Osteoblast (primary cell): ENCODE data around the gene WSB1. TPM values are rescaled to one million over a fixed set of nuclear protein-coding genes. Genes with fewer than 3 reads are reported as not detected.

Source experiments
- DNase-seq: peaks from one replicate; pipeline ENCODE4 v3.0.0; 2011; ENCODE audit warnings: low spot score, mixed read lengths; ENCODE audit not compliant: insufficient read length; ENCODE audit errors: missing footprints
- H2AFZ ChIP-seq: 2 replicates; pipeline ENCODE4 v1.6.0; 2011; ENCODE audit warnings: mild to moderate bottlenecking, low read length
- H3K27ac ChIP-seq: 2 replicates; pipeline ENCODE4 v1.5.1; 2011; ENCODE audit warnings: mild to moderate bottlenecking, low read depth, low read length, moderate library complexity
- H3K27me3 ChIP-seq: 2 replicates; pipeline ENCODE4 v1.6.0; 2012; ENCODE audit warnings: mild to moderate bottlenecking, control low read depth, inconsistent platforms, low read length, moderate library complexity; ENCODE audit not compliant: insufficient read depth
- H3K36me3 ChIP-seq: 2 replicates; pipeline ENCODE4 v1.5.1; 2011; ENCODE audit warnings: mild to moderate bottlenecking, low read length, control low read depth, moderate library complexity; ENCODE audit not compliant: insufficient read depth
- H3K4me1 ChIP-seq: 2 replicates; pipeline ENCODE4 v1.5.1; 2011; ENCODE audit warnings: mild to moderate bottlenecking, low read length, control low read depth, moderate library complexity; ENCODE audit not compliant: insufficient read depth
- H3K4me2 ChIP-seq: 2 replicates; pipeline ENCODE4 v1.6.0; 2011; ENCODE audit warnings: mild to moderate bottlenecking, low read length; ENCODE audit not compliant: insufficient read depth
- H3K4me3 ChIP-seq: fragments of 200-600 bp; sonication (generic); 3 replicates; pipeline ENCODE4 v1.5.1; 2012; ENCODE audit warnings: mild to moderate bottlenecking, low read length, inconsistent platforms; ENCODE audit not compliant: insufficient read depth
- H3K79me2 ChIP-seq: 2 replicates; pipeline ENCODE4 v1.6.0; 2012; ENCODE audit warnings: mild to moderate bottlenecking, low read length, control low read depth, inconsistent platforms; ENCODE audit not compliant: insufficient read depth
- H3K9me3 ChIP-seq: 2 replicates; pipeline ENCODE4 v1.5.1; 2011; ENCODE audit warnings: low read depth, low read length, control low read depth
- H4K20me1 ChIP-seq: 2 replicates; pipeline ENCODE4 v1.6.0; 2012; ENCODE audit warnings: mild to moderate bottlenecking, low read length, control low read depth; ENCODE audit not compliant: insufficient read depth
- CTCF ChIP-seq: IDR thresholded peaks from 2 replicates; pipeline ENCODE4 v1.5.1; 2011; ENCODE audit warnings: mild to moderate bottlenecking, low read depth, low read length, moderate library complexity; ENCODE audit errors: extremely low read depth
- total RNA-seq: library from RNA; depleted of rRNA; stranded (reverse); fragments of >200 nt; gene quantifications from 2 replicates; pipeline ENCODE4 v1.2.3, GENCODE V29; 2012

WSB1 gene
- total RNA-seq, 1 donor, result 177 TPM

GRCh38 chr17:27318633-27319032, 24.7 kb downstream of the WSB1 start:
- no peaks in the 10 kb centered on the region for H3K9me3 ChIP-seq
- peaks cover 14% of the 10 kb centered on the region for H3K4me1 ChIP-seq
- H2AFZ ChIP-seq, result no peak overlapping the region
- TF ChIP-seq CTCF, result no peak
- no peak overlapping the region for H3K4me3 ChIP-seq
- H3K79me2 ChIP-seq, result no peaks in the 10 kb centered on the region
- no peaks in the 10 kb centered on the region for H4K20me1 ChIP-seq
- peaks cover 34% of the 10 kb centered on the region for H3K36me3 ChIP-seq
- no peak overlapping the region for H3K4me2 ChIP-seq
- no peaks in the 10 kb centered on the region for H3K27me3 ChIP-seq
- no peak for DNase-seq
- H3K27ac ChIP-seq, result no peak overlapping the region

- DNase-seq, result no peak
These were observed 25.8 kb downstream of the WSB1 start for GRCh38 chr17:27319541-27320221.

GRCh38 chr17:27320222-27320560, 26.3 kb downstream of the WSB1 start:
- DNase-seq, result no peak
- no peak overlapping the region for H2AFZ ChIP-seq
- no peaks in the 10 kb centered on the region for H3K79me2 ChIP-seq
- no peaks in the 10 kb centered on the region for H3K27me3 ChIP-seq
- no peaks in the 10 kb centered on the region for H3K9me3 ChIP-seq
- TF ChIP-seq CTCF, result no peak
- no peaks in the 10 kb centered on the region for H4K20me1 ChIP-seq
- H3K27ac ChIP-seq, result no peak overlapping the region
- peaks cover 21% of the 10 kb centered on the region for H3K36me3 ChIP-seq
- no peak overlapping the region for H3K4me2 ChIP-seq
- peaks cover 9% of the 10 kb centered on the region for H3K4me1 ChIP-seq
- no peak overlapping the region for H3K4me3 ChIP-seq

More at GRCh38 chr17:27319541-27320221, 25.8 kb downstream of the WSB1 start:
- Histone ChIP-seq H3K4me2 (no peak overlapping the region), H4K20me1 (no peaks in the 10 kb centered on the region), H3K4me1 (peaks cover 14% of the 10 kb centered on the region), H2AFZ (no peak overlapping the region), H3K79me2 (no peaks in the 10 kb centered on the region), H3K4me3 (no peak overlapping the region), H3K27ac (no peak overlapping the region), H3K27me3 (no peaks in the 10 kb centered on the region), H3K36me3 (peaks cover 25% of the 10 kb centered on the region), H3K9me3 (no peaks in the 10 kb centered on the region)
- TF ChIP-seq CTCF, result no peak

GRCh38 chr17:27321372-27321771, 27.5 kb downstream of the WSB1 start:
- Histone ChIP-seq H3K4me1 (no peaks in the 10 kb centered on the region), H3K27ac (no peak overlapping the region), H3K4me3 (no peak overlapping the region), H3K9me3 (no peaks in the 10 kb centered on the region), H3K4me2 (no peak overlapping the region), H3K36me3 (peaks cover 13% of the 10 kb centered on the region), H3K79me2 (no peaks in the 10 kb centered on the region), H3K27me3 (no peaks in the 10 kb centered on the region), H4K20me1 (no peaks in the 10 kb centered on the region), H2AFZ (no peak overlapping the region)
- no peak for TF ChIP-seq CTCF
- no peak for DNase-seq
